ENCODE data around the gene RAB22A. TPM values are rescaled to one million over a fixed set of nuclear protein-coding genes. Genes with fewer than 3 reads are reported as not detected.
A peak's percentile ranks its signal among the peaks of the same experiment; 100 is the strongest.

Gene RAB22A
- polyA plus RNA-seq, 1 donor (not counting 4 experiments of a cell fraction or from before 2014, with no cell fraction given) = 22.9 TPM

DNA sequence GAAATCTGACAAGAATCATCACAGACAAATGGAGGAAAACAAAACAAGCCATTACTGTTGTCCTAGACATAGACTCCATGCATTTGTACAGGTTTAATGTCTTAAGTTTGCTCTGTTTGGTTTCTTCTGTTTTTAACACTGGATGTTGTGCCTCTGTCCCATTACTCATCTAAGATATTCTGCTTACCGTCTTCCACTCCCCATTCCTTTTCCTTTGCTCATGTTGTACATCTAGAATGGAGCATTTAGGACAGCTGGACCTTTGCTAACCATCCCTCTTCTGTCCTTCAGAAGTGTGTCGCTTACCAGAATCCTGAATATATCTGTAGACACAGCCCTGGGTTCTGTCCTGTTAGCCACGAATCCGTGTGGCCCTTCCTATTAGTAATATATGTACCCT is 35.2 kb downstream of the RAB22A start:
- no peak for TF ChIP-seq EZH2 (IDR thresholded peaks at IDR 0.05; ENCODE audit: low read length)
- TF ChIP-seq, protein P1, sequence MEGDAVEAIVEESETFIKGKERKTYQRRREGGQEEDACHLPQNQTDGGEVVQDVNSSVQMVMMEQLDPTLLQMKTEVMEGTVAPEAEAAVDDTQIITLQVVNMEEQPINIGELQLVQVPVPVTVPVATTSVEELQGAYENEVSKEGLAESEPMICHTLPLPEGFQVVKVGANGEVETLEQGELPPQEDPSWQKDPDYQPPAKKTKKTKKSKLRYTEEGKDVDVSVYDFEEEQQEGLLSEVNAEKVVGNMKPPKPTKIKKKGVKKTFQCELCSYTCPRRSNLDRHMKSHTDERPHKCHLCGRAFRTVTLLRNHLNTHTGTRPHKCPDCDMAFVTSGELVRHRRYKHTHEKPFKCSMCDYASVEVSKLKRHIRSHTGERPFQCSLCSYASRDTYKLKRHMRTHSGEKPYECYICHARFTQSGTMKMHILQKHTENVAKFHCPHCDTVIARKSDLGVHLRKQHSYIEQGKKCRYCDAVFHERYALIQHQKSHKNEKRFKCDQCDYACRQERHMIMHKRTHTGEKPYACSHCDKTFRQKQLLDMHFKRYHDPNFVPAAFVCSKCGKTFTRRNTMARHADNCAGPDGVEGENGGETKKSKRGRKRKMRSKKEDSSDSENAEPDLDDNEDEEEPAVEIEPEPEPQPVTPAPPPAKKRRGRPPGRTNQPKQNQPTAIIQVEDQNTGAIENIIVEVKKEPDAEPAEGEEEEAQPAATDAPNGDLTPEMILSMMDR (optimal IDR thresholded peaks at IDR 0.05 in 1 of 3, IDR thresholded peaks at IDR 0.05 in 1 of 3, conservative IDR thresholded peaks at IDR 0.05 in 1 of 3; ENCODE audit: extremely low read depth in 1 of 3, insufficient read depth in 2 of 3, low read length in 3 of 3) = no peak
- no peaks in the 10 kb centered on the region for H3K9me3 ChIP-seq (ENCODE audit: control insufficient read depth, low read depth, low read length)
- H3K4me3 ChIP-seq (ENCODE audit: control insufficient read depth in 2 of 3, extremely low read depth in 1 of 3, insufficient read depth in 2 of 3, low read depth in 1 of 3, low read length in 3 of 3) = no peak overlapping the region
- peaks cover 54% of the 10 kb centered on the region for H3K79me2 ChIP-seq (ENCODE audit: control insufficient read depth, insufficient read depth, low read length)
- peaks cover 46% of the 10 kb centered on the region for H3K4me1 ChIP-seq (ENCODE audit: control insufficient read depth, extremely low read depth, insufficient read depth, low read length)
- dilution Hi-C loops (cut with MboI; ENCODE audit: extremely low pct_ligation_motif_present, low sequenced_read_pairs) = no loop called here
- H3K36me3 ChIP-seq (ENCODE audit: control insufficient read depth in 2 of 2, extremely low read depth in 1 of 2, insufficient read depth in 2 of 2, low read length in 2 of 2) = peaks cover 12 to 28% of the 10 kb centered on the region in 2 experiments
- H3K9me1 ChIP-seq (ENCODE audit: control insufficient read depth, extremely low read depth, insufficient read depth, low read length) = no peaks in the 10 kb centered on the region
- DNase-seq (ENCODE audit: low read depth, low spot score) (no peak), FAIRE-seq (no peak)
- no peak overlapping the region for H3K4me2 ChIP-seq (ENCODE audit: control insufficient read depth, extremely low read depth, insufficient read depth, low read depth, low read length)
- no peaks in the 10 kb centered on the region for H3K27me3 ChIP-seq (ENCODE audit: control insufficient read depth, extremely low read depth, insufficient read depth, low read length)
- H4K20me1 ChIP-seq (ENCODE audit: control insufficient read depth, extremely low read depth, insufficient read depth, low read length) = no peaks in the 10 kb centered on the region
- H3K9ac ChIP-seq (ENCODE audit: control insufficient read depth, extremely low read depth, insufficient read depth, low read length) = no peak overlapping the region
- no peak overlapping the region for H2AFZ ChIP-seq (ENCODE audit: control insufficient read depth, low read length)
- H3K27ac ChIP-seq (ENCODE audit: control insufficient read depth, insufficient read depth, low read length) = peak overlapping the region; percentile 33

GRCh38 chr20:58349570-58349969 is 40.1 kb downstream of the RAB22A start:
- Histone ChIP-seq H3K27me3 (ENCODE audit: control insufficient read depth, extremely low read depth, insufficient read depth, low read length) (no peaks in the 10 kb centered on the region), H3K4me1 (ENCODE audit: control insufficient read depth, extremely low read depth, insufficient read depth, low read length) (peaks cover 5% of the 10 kb centered on the region), H3K9ac (ENCODE audit: control insufficient read depth, extremely low read depth, insufficient read depth, low read length) (no peak overlapping the region), H3K36me3 (ENCODE audit: control insufficient read depth in 2 of 2, extremely low read depth in 1 of 2, insufficient read depth in 2 of 2, low read length in 2 of 2) (peaks cover 17 to 23% of the 10 kb centered on the region in 2 experiments), H3K4me3 (ENCODE audit: control insufficient read depth in 2 of 3, extremely low read depth in 1 of 3, insufficient read depth in 2 of 3, low read depth in 1 of 3, low read length in 3 of 3) (no peak overlapping the region), H4K20me1 (ENCODE audit: control insufficient read depth, extremely low read depth, insufficient read depth, low read length) (no peaks in the 10 kb centered on the region), H3K9me3 (ENCODE audit: control insufficient read depth, low read depth, low read length) (no peaks in the 10 kb centered on the region), H3K79me2 (ENCODE audit: control insufficient read depth, insufficient read depth, low read length) (peaks cover 25% of the 10 kb centered on the region), H2AFZ (ENCODE audit: control insufficient read depth, low read length) (no peak overlapping the region), H3K9me1 (ENCODE audit: control insufficient read depth, extremely low read depth, insufficient read depth, low read length) (no peaks in the 10 kb centered on the region), H3K27ac (ENCODE audit: control insufficient read depth, insufficient read depth, low read length) (no peak overlapping the region), H3K4me2 (ENCODE audit: control insufficient read depth, extremely low read depth, insufficient read depth, low read depth, low read length) (no peak overlapping the region)
- dilution Hi-C loops (cut with MboI; ENCODE audit: extremely low pct_ligation_motif_present, low sequenced_read_pairs) = no loop called here
- TF ChIP-seq EZH2 (IDR thresholded peaks at IDR 0.05; ENCODE audit: low read length) = no peak
- TF ChIP-seq, protein P1 (optimal IDR thresholded peaks at IDR 0.05 in 1 of 3, IDR thresholded peaks at IDR 0.05 in 1 of 3, conservative IDR thresholded peaks at IDR 0.05 in 1 of 3; ENCODE audit: extremely low read depth in 1 of 3, insufficient read depth in 2 of 3, low read length in 3 of 3) = no peak
- DNase-seq (ENCODE audit: low read depth, low spot score) (no peak), FAIRE-seq (no peak)

All from keratinocyte (primary cell).